SKM-1 (cell line): ENCODE data around the gene ACER3.
"Not testable (repeated sequence)": the region's sequence is repeated elsewhere in the genome, so short reads cannot be mapped to it uniquely, and the experiment has no call there.

Experiments
- DNase-seq: peaks from one replicate; lab custom pipeline; 2025; ENCODE audit not compliant: unreplicated experiment; lab: John Stamatoyannopoulos, UW

Gene ACER3

GRCh38 chr11:76919467-76919866 lies 58.7 kb downstream of the ACER3 start:
- DNase-seq, result no peak

GRCh38 chr11:76919887-76920746 lies 59.4 kb downstream of the ACER3 start:
- peak; percentile 81 for DNase-seq

GRCh38 chr11:76927160-76927559 lies 66.4 kb downstream of the ACER3 start:
- DNase-seq, result no peak

- DNase-seq, result no peak
Measured at GRCh38 chr11:76935042-76935441, 74.3 kb downstream of the ACER3 start.

- DNase-seq, result no peak
Measured at GRCh38 chr11:76939219-76939631, 78.5 kb downstream of the ACER3 start.

GRCh38 chr11:76944225-76944624 lies 83.5 kb downstream of the ACER3 start:
- DNase-seq, result no peak

GRCh38 chr11:76946223-76946622 lies 85.5 kb downstream of the ACER3 start:
- no peak for DNase-seq

- DNase-seq, result no peak
Measured at GRCh38 chr11:76947190-76947589, 86.5 kb downstream of the ACER3 start.

GRCh38 chr11:76947800-76948199 lies 87.1 kb downstream of the ACER3 start:
- DNase-seq, result no peak

- DNase-seq, result no peak
Measured at GRCh38 chr11:76955459-76956114, 94.9 kb downstream of the ACER3 start.

- DNase-seq, result no peak
Measured at GRCh38 chr11:76962583-76963416, 102.1 kb downstream of the ACER3 start.

GRCh38 chr11:76963417-76964168 lies 102.9 kb downstream of the ACER3 start:
- DNase-seq, result not testable (repeated sequence)

- no peak for DNase-seq
Measured at GRCh38 chr11:76972051-76972450, 111.3 kb downstream of the ACER3 start.

- DNase-seq, result no peak
Measured at GRCh38 chr11:76974179-76974891, 113.6 kb downstream of the ACER3 start.

GRCh38 chr11:76975513-76975912 lies 114.8 kb downstream of the ACER3 start:
- DNase-seq, result no peak

GRCh38 chr11:76977791-76978190 lies 117.1 kb downstream of the ACER3 start:
- DNase-seq, result no peak

- no peak for DNase-seq
Measured at GRCh38 chr11:76978239-76978638, 117.5 kb downstream of the ACER3 start.

- DNase-seq, result no peak
Measured at GRCh38 chr11:76978818-76979217, 118.1 kb downstream of the ACER3 start.

- DNase-seq, result no peak
Measured at GRCh38 chr11:76980196-76980595, 119.5 kb downstream of the ACER3 start.

- no peak for DNase-seq
Measured at GRCh38 chr11:76984743-76985142, 124.0 kb downstream of the ACER3 start.
